Kidney (tissue), 14 donors: ENCODE results near the gene SMC6. TPM values are rescaled to one million over a fixed set of nuclear protein-coding genes. Genes with fewer than 3 reads are reported as not detected.

Experiments used
- DNase-seq, 5 donors: peaks; one replicate each; pipeline ENCODE4 v3.0.0-alpha.2; 2013 to 2020
- FAIRE-seq: peaks from 2 replicates; lab custom pipeline; 2012; peaks lifted over from hg19 to GRCh38; lab: Jason Lieb, UNC
- H3K27ac ChIP-seq, 2 donors: one replicate each; pipeline ENCODE4 v1.7.0; 2013; ENCODE audit warnings: low read depth in 2 of 2, low read length in 2 of 2, inconsistent platforms in 1 of 2
- H3K27me3 ChIP-seq: one replicate; pipeline ENCODE4 v1.7.1; 2013; ENCODE audit warnings: low read length, inconsistent platforms; ENCODE audit not compliant: control insufficient read depth, insufficient read depth
- H3K36me3 ChIP-seq, 3 donors: one replicate each; pipeline versions ENCODE4 v1.7.0 to v1.7.1; 2013; ENCODE audit warnings: low read length in 3 of 3, control low read depth in 1 of 3, inconsistent platforms in 1 of 3; ENCODE audit not compliant: insufficient read depth in 3 of 3, control insufficient read depth in 2 of 3
- H3K4me1 ChIP-seq, 3 donors: one replicate each; pipeline versions ENCODE4 v1.7.0 to v1.7.1; 2013; ENCODE audit warnings: low read length in 3 of 3, inconsistent platforms in 1 of 3, low read depth in 1 of 3; ENCODE audit not compliant: control insufficient read depth in 2 of 3, insufficient read depth in 2 of 3
- H3K4me3 ChIP-seq, 3 donors: one replicate each; pipeline versions ENCODE4 v1.7.0 to v1.8.1; 2013; ENCODE audit warnings: low read length in 3 of 3, control low read depth in 1 of 3, inconsistent platforms in 1 of 3
- H3K9ac ChIP-seq, 3 donors: one replicate each; pipeline versions ENCODE4 v1.7.0 to v1.7.1; 2013; ENCODE audit warnings: low read length in 3 of 3, control low read depth in 1 of 3, inconsistent platforms in 1 of 3
- H3K9me3 ChIP-seq, 3 donors: one replicate each; pipeline versions ENCODE4 v1.7.0 to v1.7.1; 2013; ENCODE audit warnings: low read length in 3 of 3, control low read depth in 1 of 3, inconsistent platforms in 1 of 3; ENCODE audit not compliant: control insufficient read depth in 2 of 3, insufficient read depth in 1 of 3
- intact Hi-C: fragments of 100-400 bp; cut with DNase I; formaldehyde crosslinking; loops from one replicate; pipeline ENCODE4 v1.11.1; 2022
- polyA plus RNA-seq: library from polyadenylated mRNA; stranded (reverse); fragments of 350-450 nt; fragmentation: Illumina TruSeq; extraction: RNeasy Lipid Tissue Mini Kit (QIAGEN cat#74804); gene quantifications from one replicate; pipeline ENCODE4 v1.2.3, GENCODE V29; 2014; ENCODE audit warnings: low read depth, low replicate concordance; ENCODE audit not compliant: insufficient read depth
- total RNA-seq: library from RNA; stranded (reverse); fragmentation: NEBNext Ultra II Directional; extraction: Animal tissue kit (Norgen Biotek cat#: 25700); gene quantifications from one replicate; pipeline ENCODE4 v1.2.1, GENCODE V29; 2021
- TF ChIP-seq, protein P1 (sequence below): IDR thresholded peaks from 3 replicates; pipeline ENCODE4 v1.5.1; 2012; ENCODE audit warnings: mild to moderate bottlenecking, moderate library complexity, borderline replicate concordance; ENCODE audit not compliant: insufficient read depth; ENCODE audit errors: extremely low read depth
- donor health status: control.
- donor health status: control.
- donor health status: control.
- donor health status: control.
- donor health status: control.
- donor health status: DM: yes; HTN: yes; CAD: no.
- donor health status: Normal renal cell carcinoma (clear cell type).

The SMC6 gene
- total and polyA plus RNA-seq, 2 donors from 2014 or later, result 4.8 to 16.3 TPM

DNA sequence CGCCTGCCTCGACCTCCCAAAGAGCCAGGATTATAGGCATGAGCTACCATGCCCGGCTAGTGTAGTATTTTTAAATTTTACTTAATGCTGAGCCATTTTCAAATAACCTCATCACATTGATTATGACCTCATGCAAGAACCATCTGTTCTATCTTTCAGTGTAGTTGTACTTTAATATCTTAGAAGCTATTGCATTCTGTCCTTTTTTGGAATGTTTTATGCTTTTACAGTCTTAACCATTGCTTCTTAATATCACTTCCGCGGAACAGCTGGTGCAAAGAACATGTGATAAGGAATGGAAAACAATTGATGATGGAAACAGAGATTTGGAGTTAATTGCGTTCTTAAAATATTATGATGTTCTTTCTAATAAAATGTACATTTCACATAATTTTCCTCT lies 3.1 kb upstream of the SMC6 start:
- DNase-seq, result no peak
- Histone ChIP-seq H3K36me3 (no peaks in the 10 kb centered on the region), H3K27me3 (no peaks in the 10 kb centered on the region), H3K4me3 (no peak overlapping the region), H3K9ac (no peak overlapping the region), H3K9me3 (no peaks in the 10 kb centered on the region), H3K4me1 (peaks cover 0 to 8% (median 7%) of the 10 kb centered on the region in 3 donors), H3K27ac (no peak overlapping the region)
- no peak for FAIRE-seq
- TF ChIP-seq, protein P1, sequence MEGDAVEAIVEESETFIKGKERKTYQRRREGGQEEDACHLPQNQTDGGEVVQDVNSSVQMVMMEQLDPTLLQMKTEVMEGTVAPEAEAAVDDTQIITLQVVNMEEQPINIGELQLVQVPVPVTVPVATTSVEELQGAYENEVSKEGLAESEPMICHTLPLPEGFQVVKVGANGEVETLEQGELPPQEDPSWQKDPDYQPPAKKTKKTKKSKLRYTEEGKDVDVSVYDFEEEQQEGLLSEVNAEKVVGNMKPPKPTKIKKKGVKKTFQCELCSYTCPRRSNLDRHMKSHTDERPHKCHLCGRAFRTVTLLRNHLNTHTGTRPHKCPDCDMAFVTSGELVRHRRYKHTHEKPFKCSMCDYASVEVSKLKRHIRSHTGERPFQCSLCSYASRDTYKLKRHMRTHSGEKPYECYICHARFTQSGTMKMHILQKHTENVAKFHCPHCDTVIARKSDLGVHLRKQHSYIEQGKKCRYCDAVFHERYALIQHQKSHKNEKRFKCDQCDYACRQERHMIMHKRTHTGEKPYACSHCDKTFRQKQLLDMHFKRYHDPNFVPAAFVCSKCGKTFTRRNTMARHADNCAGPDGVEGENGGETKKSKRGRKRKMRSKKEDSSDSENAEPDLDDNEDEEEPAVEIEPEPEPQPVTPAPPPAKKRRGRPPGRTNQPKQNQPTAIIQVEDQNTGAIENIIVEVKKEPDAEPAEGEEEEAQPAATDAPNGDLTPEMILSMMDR, result no peak
- intact Hi-C loops, result no loop called here

DNA sequence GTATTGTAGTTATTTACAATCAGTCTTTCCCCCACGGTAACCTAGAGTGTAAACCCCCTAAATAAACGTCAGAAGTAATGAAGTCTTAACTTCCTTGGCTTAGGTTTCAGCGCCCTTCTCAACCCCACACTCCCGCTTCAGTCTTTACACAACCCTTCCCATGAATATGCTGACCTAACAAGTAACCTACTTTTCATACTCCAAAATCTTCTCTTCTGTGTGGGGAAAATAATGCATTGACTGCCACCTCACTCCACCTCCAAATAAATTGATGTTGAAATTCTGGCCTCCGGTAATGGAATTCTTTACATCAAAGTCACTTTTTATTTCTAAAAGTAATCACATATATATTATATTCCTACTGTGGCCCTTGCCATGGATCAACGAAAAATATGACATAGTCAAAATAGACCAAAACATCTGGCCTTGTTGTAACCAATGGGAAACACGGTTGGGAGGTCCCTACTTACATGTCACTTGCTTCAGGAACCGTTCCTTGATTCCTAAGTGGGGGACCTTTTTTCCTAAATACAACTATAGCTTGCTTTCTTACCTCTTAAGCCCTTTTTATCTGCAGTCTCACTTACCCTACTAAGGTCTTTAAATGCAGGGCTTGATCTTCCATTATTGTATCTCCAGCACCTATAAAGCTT lies 1.3 kb upstream of the SMC6 start:
- DNase-seq (peak in 1 of 5 donors; percentile 22), FAIRE-seq (no peak)
- Histone ChIP-seq H3K27ac (no peak overlapping the region), H3K4me3 (peak overlapping the region; percentile 69 to 85 (median 73)), H3K4me1 (peaks cover 0 to 8% (median 7%) of the 10 kb centered on the region in 3 donors), H3K9me3 (no peaks in the 10 kb centered on the region), H3K27me3 (no peaks in the 10 kb centered on the region), H3K9ac (peak overlapping the region in 2 of 3 donors; percentile 19 to 63), H3K36me3 (no peaks in the 10 kb centered on the region)
- intact Hi-C loops, result no loop called here
- TF ChIP-seq, protein P1, result no peak

DNA sequence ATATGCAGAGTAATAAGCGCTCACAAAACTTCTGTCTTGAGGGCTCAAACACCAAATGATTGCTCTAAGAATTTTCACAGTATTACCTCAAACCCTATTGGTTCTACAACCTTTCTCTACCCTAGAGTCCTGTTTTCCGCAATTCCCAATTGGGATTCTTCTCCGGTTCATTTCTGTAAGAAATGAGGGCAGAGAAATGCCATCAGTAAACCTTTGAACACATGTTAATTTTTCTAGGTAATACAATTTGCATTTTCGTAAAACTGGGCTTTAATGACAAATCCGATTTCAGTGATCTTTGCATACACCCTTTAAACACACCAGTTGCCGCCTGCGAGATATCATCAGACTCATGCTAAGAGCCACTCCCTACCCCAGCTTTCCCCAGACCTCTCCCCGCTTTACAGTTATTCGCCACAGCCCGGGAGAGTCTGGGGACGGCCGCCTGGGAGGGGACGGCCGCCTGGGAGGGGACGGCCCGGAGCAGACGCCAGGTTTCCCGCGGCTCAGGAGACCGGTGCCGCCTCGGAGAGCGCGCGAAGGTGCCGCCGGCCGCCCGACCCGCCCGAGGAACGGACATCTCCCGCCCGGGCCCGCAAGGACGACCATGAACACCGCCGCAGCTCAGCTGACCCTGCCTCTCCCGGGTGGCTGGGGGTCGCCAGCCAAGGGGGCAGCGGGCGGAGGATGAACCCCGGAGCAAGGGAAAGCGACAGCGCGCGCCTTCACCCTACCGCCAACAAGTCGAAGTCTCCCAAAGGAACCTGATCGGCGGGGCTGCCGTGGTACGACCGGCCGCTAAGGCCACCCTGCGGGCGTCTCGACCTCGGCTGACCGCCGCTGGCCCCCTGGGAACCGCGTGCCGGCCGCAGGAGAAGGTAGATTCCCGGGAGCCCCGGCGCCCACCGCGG lies 463 bp downstream of the SMC6 start:
- Histone ChIP-seq H3K27ac (peak overlapping the region; percentile 99), H3K9ac (peak overlapping the region; percentile 19 to 80 (median 40)), H3K9me3 (no peaks in the 10 kb centered on the region), H3K27me3 (no peaks in the 10 kb centered on the region), H3K4me1 (peaks cover 0 to 8% (median 7%) of the 10 kb centered on the region in 3 donors), H3K4me3 (peak overlapping the region; percentile 69 to 86 (median 86)), H3K36me3 (no peaks in the 10 kb centered on the region)
- TF ChIP-seq, protein P1, result no peak
- intact Hi-C loops, result no loop called here
- FAIRE-seq, result no peak
- peak in 3 of 5 donors; percentile 61 to 85 (median 78) for DNase-seq
